SK-N-SH treated with all-trans-retinoic acid at 6 μM for 48 hours (cell line): ENCODE data around the gene SLAMF8.

Experiments used
- ARNTL ChIP-seq: fragments of 450-650 bp; formaldehyde crosslinking; IDR thresholded peaks from 2 replicates; pipeline ENCODE4 v1.5.0; 2020; ENCODE audit warnings: low read depth, mild to moderate bottlenecking, moderate library complexity, borderline replicate concordance
- ISL1 ChIP-seq: fragments of 250-450 bp; sonication (Bioruptor Pico); IDR thresholded peaks from 2 replicates; pipeline ENCODE4 v2.1.2; 2022; ENCODE audit warnings: mild to moderate bottlenecking, moderate library complexity
- PATZ1 ChIP-seq: fragments of 250-450 bp; sonication (Bioruptor Pico); IDR thresholded peaks from 2 replicates; pipeline ENCODE4 v1.8.0; 2020; ENCODE audit warnings: mild to moderate bottlenecking, moderate library complexity, borderline replicate concordance
- TCF4 ChIP-seq: fragments of 250-450 bp; sonication (Bioruptor Pico); IDR thresholded peaks from 2 replicates; pipeline ENCODE4 v1.8.0; 2021; ENCODE audit warnings: mild to moderate bottlenecking, moderate library complexity, borderline replicate concordance
- TOX ChIP-seq: fragments of 250-450 bp; sonication (Bioruptor Pico); IDR thresholded peaks from 2 replicates; pipeline ENCODE4 v1.8.0; 2021; ENCODE audit warnings: mild to moderate bottlenecking, moderate library complexity, borderline replicate concordance
- ZFP3 ChIP-seq: fragments of 250-450 bp; sonication (Bioruptor Pico); IDR thresholded peaks from 2 replicates; pipeline ENCODE4 v1.5.0; 2020; ENCODE audit warnings: mild to moderate bottlenecking, moderate library complexity
- ZNF565 ChIP-seq: fragments of 450-650 bp; formaldehyde crosslinking; conservative IDR thresholded peaks from 2 replicates; pipeline ENCODE4 v1.5.0; 2020; ENCODE audit warnings: low read depth, mild to moderate bottlenecking, moderate library complexity
- ZNF8 ChIP-seq: fragments of 450-650 bp; formaldehyde crosslinking; IDR thresholded peaks from 2 replicates; pipeline ENCODE4 v1.5.0; 2020; ENCODE audit warnings: mild to moderate bottlenecking, moderate library complexity

GRCh38 chr1:159869607-159870006 lies 42.9 kb downstream of the SLAMF8 start:
- TF ChIP-seq ARNTL (CRISPR knock-in tag) (no peak), ZFP3 (CRISPR knock-in tag) (no peak), PATZ1 (no peak), TCF4 (CRISPR knock-in tag) (no peak), ZNF8 (CRISPR knock-in tag) (no peak), ZNF565 (CRISPR knock-in tag) (no peak), TOX (CRISPR knock-in tag) (no peak), ISL1 (no peak)
